NCI-H187 treated with DMSO at 0.1 percent for 48 hours (cell line): ENCODE results near the gene GLTPD2.

Source experiments
- DNase-seq: peaks from one replicate; lab custom pipeline; 2025; lab: John Stamatoyannopoulos, UW

Gene GLTPD2

DNA sequence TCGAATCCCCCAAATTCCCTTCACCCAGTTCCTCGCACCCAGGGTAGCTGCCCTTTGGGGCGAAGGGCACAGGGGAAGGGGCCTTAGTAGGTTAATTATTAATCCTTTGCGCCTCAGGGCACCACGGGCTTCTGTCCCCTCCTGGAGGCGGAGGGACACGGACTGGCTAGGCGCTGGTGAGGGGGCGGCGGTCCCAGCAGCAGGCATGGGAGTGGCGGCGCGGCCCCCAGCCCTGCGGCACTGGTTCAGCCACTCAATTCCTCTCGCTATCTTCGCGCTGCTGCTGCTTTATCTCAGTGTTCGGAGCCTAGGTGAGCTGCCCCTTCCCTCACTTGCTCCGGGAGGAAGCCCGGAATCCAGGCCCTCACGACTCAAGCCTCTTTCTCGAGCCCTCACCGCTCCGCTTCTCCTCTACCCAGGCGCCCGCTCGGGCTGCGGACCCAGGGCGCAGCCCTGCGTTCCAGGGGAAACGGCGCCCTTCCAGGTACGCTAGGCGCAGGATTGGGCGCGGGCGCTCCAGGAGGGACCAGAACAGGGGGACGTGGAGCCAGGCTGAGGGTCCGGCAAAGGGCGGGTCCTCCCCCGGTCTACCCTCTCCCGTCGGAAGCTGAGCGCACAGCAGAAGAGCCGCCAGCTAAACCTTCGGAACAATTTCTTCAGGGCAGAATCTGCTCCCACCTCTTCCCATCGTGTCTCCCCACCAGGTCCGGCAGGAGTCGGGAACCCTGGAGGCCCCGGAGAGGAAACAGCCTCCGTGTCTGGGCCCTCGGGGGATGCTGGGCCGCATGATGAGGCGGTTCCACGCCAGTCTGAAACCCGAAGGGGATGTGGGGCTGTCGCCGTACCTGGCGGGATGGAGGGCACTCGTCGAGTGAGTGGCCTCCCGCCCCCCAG, at the start of gene GLTPD2:
TSS of gene GLTPD2 (plus strand) at position 158 of the 894 bp plus-strand sequence. CDS start at position 206, 48 bp downstream.
- DNase-seq = no peak

DNA sequence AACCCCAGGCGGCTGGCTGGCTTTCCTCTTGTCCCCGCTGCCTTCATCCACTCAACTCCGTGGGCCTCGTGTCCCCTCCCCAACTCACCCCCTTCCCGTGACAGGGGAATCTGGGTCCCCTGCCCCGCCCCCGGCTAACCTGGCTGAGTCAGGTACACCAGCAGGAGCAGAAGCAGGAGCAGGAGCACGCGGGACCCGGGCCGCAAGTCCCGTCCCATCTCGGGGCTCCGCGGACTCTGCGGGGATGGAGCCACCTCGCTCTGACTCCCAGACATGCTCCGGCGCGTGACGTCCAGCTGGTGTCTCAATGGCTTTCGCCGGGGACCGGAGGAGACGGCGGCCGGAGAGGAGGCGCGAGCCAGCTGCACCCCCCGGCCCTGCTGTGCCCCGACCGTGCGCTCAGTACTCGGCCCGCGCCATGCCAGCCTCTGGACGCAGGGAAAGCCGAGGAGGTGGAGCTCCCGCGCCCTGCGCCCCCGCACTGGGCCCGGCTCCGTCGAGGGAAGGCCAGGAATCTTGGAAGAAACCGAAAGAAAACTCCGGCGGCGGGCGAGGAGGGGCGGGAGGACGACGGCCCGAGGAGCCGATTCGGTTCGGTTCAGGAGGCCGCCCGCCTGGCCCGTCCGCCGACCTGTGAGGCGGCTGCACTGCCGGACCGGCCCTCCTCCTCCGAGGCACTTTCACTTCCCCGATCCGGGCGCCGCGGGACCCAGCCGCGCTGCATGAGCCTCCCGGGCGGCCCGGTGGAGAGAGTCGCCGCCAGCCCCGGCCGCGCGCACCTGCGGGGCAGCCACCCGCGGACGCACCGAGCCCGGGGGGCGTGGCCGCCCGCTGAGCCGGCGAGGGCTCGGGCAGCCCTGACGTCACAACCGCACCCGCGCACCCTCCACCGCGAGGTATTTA, 49.4 kb upstream of the GLTPD2 start, which contains the start of the genes CXCL16 and ZMYND15:
TSS of gene CXCL16 (minus strand) at position 807 of the 903 bp plus-strand sequence. CDS start at position 218, 589 bp downstream.
TSS of gene ZMYND15 (plus strand) at position 712 of the 903 bp plus-strand sequence. CDS start 716 bp downstream, outside the sequence.
- no peak for DNase-seq

DNA sequence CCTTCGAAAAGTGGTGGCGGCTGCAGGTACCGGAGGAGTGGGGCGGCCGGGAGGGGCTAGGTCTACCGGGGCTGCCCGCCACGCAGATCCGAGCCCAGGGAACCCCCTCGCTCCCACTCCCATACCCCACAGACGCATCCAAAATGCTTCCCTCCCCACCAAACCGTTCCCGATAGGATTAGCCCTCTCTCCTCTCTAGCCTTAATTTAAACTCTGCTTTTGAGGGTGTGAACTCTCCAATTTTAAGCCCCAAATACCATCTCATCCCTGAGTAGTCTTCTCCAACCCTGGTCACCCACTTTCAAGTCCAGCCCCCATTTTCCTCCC, 48.8 kb upstream of the GLTPD2 start:
- DNase-seq = no peak

DNA sequence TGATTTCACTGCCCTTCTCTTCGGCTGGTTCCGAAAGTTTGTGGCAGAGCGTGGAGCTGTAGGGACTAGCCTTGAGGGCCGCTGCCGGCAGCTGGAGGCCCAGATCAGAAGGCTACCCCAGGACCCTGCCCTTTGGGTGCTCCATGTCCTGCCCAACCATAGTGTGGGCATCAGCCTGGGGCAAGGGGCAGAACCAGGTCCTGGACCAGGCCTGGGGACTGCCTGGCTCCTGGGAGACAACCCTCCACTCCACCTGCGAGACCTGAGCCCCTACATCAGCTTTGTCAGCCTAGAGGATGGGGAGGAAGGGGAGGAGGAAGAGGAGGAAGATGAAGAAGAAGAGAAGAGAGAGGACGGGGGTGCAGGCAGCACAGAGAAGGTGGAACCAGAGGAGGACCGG, 48.2 kb upstream of the GLTPD2 start:
- DNase-seq = no peak

DNA sequence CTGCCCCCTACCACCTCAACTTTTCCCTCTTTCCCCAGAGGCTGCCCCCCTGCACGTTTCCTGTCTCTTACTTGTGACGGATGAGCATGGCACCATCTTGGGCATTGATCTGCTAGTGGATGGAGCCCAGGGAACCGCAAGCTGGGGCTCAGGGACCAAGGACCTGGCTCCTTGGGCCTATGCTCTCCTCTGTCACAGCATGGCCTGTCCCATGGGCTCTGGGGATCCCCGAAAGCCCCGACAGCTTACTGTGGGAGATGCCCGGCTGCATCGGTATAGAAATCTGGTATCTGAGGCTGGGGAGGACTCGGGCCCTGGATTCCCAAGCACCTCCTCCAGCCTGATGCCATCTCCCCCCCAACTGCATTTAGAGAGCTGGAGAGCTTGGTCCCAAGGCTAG, 47.2 kb upstream of the GLTPD2 start:
- DNase-seq = no peak

DNA sequence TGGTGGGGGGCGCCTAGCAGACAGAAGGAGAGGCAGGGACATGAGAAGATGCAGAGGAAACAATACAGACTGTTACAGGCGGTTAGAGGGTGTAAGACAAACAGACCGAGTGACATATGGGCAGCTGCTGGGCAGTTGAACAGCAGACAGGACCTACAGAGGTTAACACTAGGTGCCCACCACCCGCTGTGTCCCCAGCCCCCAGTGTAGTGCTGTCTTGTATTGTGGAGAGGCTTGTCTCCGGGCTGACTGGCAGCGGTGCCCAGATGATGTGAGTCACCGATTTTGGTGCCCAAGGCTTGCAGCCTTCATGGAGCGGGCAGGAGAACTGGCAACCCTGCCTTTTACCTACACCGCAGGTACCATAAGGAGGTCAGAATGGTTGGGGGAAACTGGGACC, 46.6 kb upstream of the GLTPD2 start:
- DNase-seq = no peak

DNA sequence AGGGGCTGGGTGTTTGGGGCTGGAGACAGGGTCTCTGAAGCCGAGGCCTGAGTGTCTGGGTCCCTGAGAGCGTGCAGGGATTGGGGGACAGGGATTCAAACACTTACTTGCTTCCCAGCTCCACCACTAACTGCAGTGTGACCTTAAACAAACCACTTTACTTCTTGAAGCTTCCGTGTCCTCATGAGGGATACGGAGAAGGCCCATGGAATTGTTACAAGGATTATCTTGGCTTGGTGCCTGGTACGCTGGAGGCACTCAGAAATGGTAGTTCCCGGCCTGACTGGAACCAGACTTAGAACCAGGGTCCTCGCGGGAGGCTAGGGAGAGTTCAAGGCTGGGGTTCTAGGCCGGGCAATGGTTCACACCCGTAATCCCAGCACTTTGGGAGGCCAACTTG, 46.1 kb upstream of the GLTPD2 start:
- no peak for DNase-seq

DNA sequence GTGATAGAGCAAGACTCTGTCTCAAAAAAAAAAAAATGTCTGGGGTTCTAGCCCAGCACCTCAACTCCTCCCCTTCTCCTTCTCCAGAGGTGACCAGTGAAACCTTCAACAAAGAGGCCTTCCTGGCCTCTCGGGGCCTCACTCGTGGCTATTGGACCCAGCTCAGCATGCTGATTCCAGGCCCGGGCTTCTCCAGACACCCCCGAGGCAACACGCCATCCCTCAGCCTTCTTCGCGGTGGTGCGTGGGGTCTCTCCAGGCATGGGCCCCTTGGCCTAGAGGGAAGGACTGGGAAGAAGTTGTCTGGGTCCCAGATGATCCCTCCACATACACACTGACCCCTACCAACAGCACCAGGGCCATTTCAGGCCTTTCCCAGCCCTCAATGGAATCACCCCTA, 45.5 kb upstream of the GLTPD2 start:
- no peak for DNase-seq

DNA sequence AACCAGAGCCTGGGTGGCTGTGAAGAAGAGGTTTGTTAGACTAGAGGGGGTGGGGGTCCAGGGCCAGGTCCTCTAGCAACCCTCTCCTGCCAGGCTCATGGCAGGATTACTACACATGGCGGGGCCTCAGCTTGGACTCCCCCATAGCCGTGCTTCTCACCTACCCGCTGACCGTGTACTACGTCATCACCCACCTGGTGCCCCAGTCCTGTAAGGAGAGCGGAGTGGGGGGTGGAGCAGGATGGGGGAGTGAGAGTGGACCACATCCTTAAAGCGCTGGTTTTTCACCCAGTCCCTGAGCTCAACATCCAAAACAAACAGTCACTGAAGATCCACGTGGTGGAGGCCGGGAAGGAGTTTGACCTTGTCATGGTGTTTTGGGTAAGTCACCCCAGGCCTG, 44.9 kb upstream of the GLTPD2 start:
- DNase-seq = no peak

DNA sequence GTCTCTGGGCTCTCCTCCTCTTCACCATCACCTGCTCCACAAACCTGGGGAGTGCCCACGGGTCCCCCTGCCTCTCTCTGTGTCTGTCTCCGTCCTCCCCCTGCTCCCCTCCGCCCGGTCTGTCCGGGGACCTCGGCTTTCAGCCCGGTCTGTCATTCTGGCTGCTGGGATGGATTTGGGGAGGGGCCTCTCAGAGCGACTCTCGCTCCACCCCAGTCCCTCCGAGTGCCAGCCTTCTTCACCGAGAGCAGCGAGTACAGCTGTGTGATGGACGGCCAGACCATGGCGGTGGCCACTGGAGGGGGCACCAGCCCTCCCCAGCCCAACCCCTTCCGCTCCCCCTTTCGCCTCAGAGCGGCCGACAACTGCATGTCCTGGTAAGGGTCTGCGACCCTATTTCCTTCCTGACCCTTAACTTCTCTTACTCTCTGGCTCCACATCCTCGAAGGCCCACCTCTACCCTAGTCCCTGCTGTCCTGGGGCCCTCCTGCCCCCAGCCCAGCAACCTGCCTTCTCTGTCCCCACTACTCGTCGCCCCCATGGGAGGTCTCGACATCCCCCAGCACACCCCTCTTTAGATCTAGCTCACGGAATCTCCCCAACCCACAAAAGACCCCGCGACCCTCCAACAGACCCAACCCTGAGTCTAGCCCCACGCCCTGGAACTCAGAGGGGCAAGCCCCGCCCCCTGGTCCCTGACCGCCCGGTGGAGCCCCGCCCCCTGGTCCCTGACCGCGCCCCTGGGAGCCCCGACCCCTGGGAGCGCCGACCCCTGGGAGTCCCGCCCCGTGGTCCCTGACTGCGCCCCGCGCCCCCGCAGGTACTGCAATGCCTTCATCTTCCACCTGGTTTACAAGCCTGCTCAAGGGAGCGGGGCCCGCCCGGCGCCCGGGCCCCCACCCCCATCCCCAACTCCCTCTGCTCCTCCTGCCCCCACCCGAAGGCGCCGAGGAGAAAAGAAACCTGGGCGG, 43.5 kb upstream of the GLTPD2 start:
- DNase-seq = no peak

DNA sequence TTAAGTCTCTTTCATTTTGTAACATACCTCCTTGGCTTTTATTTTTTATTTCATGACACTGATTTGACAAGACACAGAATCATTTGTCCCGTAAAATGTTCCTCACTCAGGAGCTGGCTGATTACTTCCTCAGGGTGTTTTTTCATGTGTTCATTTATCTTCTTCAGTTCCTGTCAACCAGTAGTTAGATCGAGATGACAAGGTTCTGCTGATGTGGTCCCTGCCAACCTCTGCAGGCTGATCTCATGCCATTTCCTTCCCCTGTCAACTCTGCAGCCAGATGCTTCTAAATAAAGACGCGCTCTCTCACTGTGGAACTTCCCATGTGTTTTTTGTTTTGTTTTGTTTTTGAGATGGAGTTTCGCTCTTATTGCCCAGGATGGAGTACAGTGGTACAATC, 40.9 kb upstream of the GLTPD2 start:
- DNase-seq = no peak

DNA sequence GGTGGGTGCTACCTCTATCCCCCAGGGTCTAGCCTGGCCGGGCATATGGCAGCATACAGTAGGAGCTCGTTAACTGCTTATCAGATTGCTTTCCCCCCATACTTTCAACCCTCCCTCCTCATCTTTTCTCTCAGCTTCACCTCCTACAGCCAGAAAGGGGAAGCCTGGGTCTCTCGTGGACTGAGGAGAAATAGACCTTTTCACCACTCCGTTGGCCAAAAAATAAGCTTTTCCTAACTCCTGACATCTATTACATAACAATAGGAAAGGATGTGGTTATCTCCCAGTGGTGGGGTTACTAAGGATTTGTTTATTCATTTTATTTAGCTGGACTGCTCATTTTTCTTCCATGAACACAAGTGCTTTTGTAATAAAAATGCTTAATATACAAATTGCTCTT, 40.1 kb upstream of the GLTPD2 start:
- DNase-seq = no peak

DNA sequence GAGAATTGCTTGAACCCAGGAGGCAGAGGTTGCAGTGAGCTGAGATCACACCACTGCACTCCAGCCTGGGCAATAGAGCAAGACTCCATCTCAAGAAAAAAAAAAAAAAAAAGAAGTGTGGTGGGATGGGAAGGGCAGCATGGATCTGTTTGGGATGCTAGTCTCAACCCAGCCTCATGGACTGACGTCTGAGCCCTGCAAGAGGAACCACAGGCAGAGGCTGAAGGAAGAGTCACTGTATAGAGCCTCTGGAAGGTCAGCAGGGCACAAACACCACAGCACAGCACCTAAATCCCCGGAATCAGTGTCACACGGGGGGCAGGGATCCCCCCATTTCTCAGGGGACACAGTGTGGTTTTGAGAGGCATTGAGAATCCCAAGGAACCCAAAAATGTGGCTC, 38.2 kb upstream of the GLTPD2 start:
- no peak for DNase-seq

DNA sequence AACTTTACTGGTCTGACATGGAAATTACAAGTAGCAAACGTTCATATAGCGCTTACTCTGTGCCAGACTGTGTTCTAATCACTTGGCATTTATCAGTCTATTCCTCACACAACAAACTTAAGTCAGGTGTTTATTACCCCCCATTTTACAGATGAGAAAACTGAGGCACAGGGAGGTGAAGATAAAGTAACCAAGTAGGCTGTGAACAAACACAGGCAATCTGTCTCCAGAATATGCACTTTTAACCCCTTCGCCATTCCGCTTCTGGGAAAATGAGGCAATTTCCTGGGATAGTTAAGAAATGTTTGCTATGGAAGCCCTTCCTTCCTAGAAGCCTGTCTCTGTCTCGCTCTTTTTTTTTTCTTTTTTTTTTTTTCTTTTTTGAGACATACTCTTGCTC, 36.8 kb upstream of the GLTPD2 start:
- no peak for DNase-seq

DNA sequence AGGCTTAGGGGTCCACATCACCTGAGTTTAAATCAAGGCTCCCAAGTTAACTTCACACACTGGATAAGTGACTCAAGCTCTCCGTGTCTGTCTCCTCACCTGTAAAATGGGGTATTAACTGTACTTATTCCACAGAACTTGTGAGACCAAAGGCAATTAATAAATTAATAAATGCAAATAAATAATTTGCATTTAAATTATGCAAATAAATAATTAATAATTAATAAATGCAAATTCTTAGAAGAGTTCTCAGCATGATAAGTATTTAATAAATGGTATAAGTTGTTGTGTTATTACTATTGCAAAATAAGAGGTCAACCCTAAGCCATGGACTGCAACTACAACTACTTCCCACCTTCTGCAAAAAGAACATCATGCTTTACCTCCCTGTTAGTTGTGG, 35.4 kb upstream of the GLTPD2 start:
- no peak for DNase-seq

DNA sequence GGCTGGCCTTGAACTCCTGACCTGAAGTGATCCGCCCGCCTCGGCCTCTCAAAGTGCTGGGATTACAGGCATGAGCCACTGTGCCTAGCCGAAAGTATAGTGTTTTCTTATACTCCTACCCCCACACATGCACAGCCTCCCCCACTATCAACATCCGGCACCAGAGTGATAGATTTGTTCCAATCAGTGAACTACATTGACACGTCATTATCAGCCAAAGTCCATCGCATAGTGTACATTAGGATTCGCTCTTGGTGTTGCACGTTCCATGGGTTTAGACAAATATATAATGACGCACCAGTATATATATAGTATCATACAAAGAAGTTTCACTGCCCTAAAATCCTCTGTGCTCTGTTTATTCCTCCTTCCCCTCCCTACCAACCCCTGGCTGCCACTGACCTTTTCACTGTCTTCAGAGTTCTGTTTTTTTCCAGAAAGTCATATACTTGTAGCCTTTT, 29.0 kb upstream of the GLTPD2 start:
- DNase-seq = no peak

DNA sequence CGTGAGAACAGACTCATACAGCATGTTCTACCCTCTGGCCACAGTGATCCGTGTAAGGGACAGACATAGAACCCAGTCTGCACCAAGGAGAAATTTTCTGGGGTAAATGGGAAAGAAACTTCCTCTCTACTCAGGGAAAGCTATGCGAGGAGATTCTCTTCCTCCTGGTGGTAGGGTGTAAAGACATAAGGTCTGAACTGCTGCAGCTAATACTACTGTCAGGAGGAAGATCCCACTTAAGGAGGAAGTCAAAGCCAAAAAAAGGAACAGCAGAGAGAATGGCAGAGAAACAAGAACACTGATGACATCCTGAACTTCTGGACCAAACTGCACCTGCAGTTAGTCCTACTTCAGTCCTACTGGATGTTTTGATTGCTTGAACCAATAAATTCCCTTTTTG, 24.2 kb upstream of the GLTPD2 start:
- DNase-seq = no peak

DNA sequence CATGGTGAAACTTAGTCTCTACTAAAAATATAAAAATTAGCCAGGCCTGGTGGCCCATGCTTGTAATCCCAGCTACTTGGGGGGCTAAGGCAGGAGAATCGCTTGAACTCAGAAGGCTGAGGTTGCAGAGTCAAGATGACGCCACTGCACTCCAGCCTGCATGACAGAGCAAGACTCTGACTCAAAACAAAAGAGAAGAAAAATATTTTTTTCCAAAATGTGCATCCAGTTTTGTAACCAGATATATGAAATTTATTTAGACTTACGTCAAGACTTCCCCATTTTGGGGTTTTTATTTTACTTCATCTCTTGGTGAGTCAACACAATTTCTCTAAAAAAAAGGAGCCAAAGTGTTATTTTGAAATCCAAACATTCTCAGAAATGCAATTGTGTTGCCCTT, 22.6 kb upstream of the GLTPD2 start:
- DNase-seq = no peak

DNA sequence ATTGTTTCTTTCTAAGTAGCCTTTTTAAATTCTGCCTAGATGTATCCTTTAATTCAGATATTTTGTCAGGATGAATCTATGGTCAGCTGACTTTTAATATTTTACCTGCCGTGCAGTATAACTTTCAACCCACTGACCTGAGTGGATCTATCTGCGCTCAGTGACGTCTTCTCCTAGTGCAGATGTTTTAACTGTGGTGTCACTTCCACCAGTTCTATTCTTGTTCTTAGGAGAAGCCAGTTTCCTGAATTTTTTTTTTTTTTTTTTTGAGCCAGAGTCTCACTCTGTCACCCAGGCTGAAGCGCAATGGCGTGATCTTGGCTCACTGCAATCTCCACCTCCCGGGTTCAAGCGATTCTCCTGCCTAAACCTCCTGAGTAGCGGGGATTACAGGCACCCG, 22.0 kb upstream of the GLTPD2 start:
- no peak for DNase-seq

DNA sequence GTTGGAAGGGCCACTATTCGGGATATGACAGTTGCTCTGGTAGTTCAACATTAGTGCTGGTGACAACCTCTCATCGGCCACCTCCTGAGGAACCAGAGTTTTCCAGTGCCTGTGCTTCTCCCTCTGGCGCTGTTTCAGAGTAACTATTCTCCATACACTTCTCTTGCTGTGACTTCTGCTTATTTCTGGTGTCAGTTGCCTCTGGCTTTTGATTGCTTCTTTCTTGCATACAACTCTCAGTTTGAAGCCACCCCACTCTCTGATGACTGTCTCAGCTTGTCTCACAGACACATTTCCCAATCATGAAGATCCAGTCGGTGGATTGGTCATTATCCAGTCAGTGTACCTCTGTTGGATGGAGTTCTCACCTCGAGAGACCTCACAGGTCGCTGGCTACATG, 20.5 kb upstream of the GLTPD2 start:
- DNase-seq = no peak

DNA sequence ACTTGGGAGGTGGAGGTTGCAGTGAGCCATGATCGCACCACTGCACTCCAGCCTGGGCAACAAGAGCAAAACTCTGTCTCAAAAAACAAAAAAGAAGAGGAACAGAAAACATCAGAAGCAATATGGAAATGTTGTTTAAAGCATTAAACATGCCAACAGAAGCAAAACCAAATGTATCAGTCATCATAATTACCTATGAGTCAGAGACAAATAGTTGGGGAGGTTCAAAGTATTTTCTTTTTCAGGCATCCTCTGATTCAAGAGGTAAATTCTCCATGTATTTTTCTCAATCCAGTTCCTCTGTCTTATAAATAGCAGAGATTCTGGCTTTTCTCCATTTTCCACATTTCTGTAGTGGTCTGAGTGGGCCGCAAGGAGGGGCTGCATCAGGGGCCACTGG, 19.1 kb upstream of the GLTPD2 start:
- no peak for DNase-seq
